SK-N-MC (cell line): Measurements from ENCODE around the gene WFDC5.

Experiments used
- DNase-seq: peaks from one replicate; pipeline ENCODE4 v3.0.0-alpha.2; 2011; ENCODE audit warnings: low read depth, low spot score
- H3K27ac ChIP-seq: fragments of 200-600 bp; sonication (generic); 2 replicates; pipeline ENCODE4 v1.5.1; 2016; ENCODE audit warnings: mixed run types
- H3K36me3 ChIP-seq: fragments of 200-600 bp; sonication (generic); 2 replicates; pipeline ENCODE4 v1.6.1; 2017; ENCODE audit warnings: antibody characterized with exemption, low read length, mixed read lengths; ENCODE audit not compliant: insufficient read depth
- H3K4me3 ChIP-seq: fragments of 200-600 bp; sonication (generic); 2 replicates; pipeline ENCODE4 v1.5.1; 2016
- H3K9ac ChIP-seq: fragments of 200-600 bp; sonication (generic); 2 replicates; pipeline ENCODE4 v1.8.0; 2017; ENCODE audit warnings: mixed run types, mixed read lengths; ENCODE audit not compliant: insufficient read length
- H3K9me3 ChIP-seq: fragments of 200-600 bp; sonication (generic); 2 replicates; pipeline ENCODE4 v1.6.1; 2017; ENCODE audit warnings: low read depth, mild to moderate bottlenecking, antibody characterized with exemption, low read length, moderate library complexity, mixed read lengths
- EZH2 ChIP-seq: fragments of 200-600 bp; sonication (generic); IDR thresholded peaks from one replicate; pipeline ENCODE4 v1.6.1; 2017; ENCODE audit warnings: antibody characterized with exemption
- FOXP2 ChIP-seq: optimal IDR thresholded peaks from 2 replicates; pipeline ENCODE3; 2011; ENCODE audit warnings: mild to moderate bottlenecking, moderate library complexity; ENCODE audit not compliant: insufficient read depth; ENCODE audit errors: extremely low read length, control extremely low read depth
- POLR2AphosphoS5 ChIP-seq: IDR thresholded peaks from 2 replicates; pipeline ENCODE4 v1.6.1; 2012; ENCODE audit warnings: mild to moderate bottlenecking, low read depth, low read length, borderline replicate concordance

Gene WFDC5

DNA sequence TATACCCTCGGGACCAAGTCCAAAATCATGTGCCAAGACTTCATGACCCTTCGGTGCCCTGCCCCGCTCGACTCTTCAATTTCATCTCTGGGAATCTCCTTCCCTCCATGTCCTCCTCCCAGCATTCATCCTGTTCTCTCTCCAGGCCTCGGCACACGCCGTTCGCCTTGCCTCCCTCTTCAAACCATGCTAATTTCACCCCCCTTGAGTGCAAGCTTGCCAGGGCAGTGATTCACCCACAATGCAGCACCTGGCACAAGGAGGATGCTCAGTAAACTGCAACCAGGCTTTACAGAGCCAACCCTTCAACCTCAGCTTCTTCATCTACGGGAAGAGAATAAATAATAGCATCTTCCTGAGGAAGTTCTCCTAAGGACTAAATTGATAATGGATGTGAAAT, 18.2 kb downstream of the WFDC5 start:
- DNase-seq = no peak
- no peak overlapping the region for H3K9ac ChIP-seq
- no peak for TF ChIP-seq EZH2
- TF ChIP-seq FOXP2 = no peak
- TF ChIP-seq POLR2AphosphoS5 = no peak
- H3K9me3 ChIP-seq = no peaks in the 10 kb centered on the region
- no peak overlapping the region for H3K27ac ChIP-seq
- H3K36me3 ChIP-seq = no peaks in the 10 kb centered on the region
- H3K4me3 ChIP-seq = no peak overlapping the region

DNA sequence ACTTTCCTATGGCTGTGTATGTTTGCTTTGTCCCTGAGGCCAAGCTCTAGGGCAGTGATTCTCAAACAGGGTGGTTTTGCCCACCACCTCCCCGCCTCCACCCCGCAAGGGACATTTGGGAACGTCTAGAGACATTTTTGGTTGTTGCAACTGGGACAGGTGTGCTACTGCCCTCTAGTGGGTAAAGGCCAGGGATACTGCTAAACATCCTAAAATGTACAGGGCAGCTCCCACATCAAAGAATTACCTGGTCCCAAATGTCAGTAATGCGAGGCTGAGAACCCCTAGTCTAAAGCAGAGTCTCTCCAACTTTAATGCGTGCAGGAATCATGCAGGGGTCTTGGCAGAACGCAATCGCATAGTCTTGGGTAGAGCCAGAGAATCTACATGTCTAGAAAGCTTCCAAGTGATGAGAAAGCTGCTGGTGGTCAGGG, 19.2 kb downstream of the WFDC5 start:
- Histone ChIP-seq H3K27ac (no peak overlapping the region), H3K9me3 (no peaks in the 10 kb centered on the region), H3K9ac (no peak overlapping the region), H3K4me3 (no peak overlapping the region), H3K36me3 (no peaks in the 10 kb centered on the region)
- peak; percentile 6 for DNase-seq
- TF ChIP-seq POLR2AphosphoS5 (no peak), EZH2 (no peak), FOXP2 (no peak)

DNA sequence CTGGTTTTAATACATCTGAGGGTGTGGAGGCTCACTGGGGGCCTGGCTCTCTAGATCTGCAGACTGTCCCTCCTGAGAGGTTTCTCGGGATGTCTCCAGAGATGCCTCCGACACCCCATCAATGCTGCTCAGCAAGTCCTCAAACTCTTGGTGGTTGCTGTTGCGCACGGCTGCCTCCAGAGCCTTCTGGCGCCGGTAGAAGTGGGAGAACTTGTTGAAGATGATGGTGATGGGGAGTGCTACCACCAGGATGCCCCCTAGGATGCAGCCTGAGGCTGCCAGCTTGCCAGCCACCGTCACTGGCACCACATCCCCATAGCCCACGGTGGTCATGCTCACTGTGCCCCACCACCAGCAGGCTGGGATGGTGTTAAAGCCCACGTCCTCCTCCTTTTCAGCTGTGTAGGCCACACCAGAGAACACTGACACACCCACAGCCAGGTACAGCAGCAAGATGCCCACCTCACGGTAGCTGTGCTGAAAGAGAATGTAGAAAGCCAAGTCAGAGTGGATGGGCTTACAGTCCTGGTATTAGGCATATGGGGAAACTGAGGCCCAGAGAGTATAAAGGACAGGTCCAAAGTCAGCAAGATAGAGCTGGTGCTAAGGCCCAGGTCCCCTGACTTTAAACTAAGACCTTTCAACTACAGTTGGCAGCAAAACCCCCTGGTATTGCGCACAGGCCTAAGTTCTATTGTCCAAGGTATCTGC, 20.0 kb downstream of the WFDC5 start:
- DNase-seq = no peak
- no peak overlapping the region for H3K9ac ChIP-seq
- H3K27ac ChIP-seq = no peak overlapping the region
- H3K4me3 ChIP-seq = no peak overlapping the region
- no peaks in the 10 kb centered on the region for H3K9me3 ChIP-seq
- TF ChIP-seq POLR2AphosphoS5 (no peak), FOXP2 (no peak), EZH2 (no peak)
- H3K36me3 ChIP-seq = no peaks in the 10 kb centered on the region

DNA sequence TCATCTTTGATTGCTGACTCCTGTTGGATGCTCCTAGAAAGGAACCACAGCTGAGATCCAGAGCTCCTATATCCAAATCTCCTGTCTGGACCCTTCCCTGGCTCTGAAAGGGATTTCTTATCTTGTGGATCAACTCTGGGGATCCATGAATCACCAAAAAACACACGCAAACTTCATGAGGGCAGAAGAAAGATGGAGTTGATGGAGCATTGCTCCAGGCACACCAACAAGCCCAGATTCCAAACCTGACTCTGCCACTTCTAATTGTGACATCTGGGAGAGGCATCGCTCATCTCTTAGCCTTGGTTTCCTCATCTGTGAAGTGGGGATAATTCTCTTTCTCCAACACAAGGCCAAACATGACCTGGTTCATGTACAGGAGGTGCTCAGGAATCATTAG, 20.8 kb downstream of the WFDC5 start:
- Histone ChIP-seq H3K9me3 (no peaks in the 10 kb centered on the region), H3K4me3 (no peak overlapping the region), H3K27ac (no peak overlapping the region), H3K36me3 (no peaks in the 10 kb centered on the region), H3K9ac (no peak overlapping the region)
- no peak for DNase-seq
- TF ChIP-seq EZH2 = no peak
- TF ChIP-seq POLR2AphosphoS5 = no peak
- no peak for TF ChIP-seq FOXP2

DNA sequence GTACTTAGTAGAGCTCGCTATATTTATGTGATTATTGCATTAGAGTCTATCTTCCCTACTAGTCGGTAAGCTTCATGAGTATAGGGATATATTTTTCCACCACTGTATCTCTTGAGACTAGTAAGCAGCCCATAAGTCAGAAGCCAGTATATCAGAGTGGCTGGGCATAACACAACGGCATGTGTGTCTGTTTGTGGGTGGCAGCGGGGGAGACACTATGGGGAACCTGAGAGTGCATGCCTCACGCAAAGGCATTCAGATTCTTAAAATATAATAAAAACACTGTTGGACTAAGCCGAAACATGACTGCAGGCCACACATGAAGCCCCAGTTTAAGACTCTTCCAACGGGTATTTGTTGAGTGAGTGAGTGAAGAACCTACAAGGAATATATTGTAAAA, 22.1 kb downstream of the WFDC5 start:
- TF ChIP-seq EZH2 (no peak), FOXP2 (no peak), POLR2AphosphoS5 (no peak)
- H3K9ac ChIP-seq = no peak overlapping the region
- DNase-seq = no peak
- no peaks in the 10 kb centered on the region for H3K9me3 ChIP-seq
- H3K36me3 ChIP-seq = no peaks in the 10 kb centered on the region
- H3K4me3 ChIP-seq = no peak overlapping the region
- H3K27ac ChIP-seq = no peak overlapping the region

DNA sequence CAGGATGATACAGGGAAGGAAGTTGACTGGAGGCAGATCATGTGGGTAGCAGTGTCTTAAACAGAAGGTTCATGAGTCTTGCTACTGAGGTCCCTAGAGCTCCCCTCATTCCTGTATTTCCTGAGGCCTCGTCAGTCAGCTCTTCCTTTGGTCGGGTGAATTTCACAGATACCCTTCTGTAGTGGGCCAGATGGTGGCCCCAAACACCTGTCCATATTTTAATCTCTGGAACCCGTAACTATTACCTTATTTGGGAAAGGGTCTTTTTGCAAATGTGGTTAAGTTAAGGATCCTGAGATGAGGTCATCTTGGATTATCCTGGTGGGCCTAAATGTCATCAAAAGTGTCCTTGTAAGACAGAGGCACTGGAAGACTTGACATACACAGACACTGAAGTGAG, 23.6 kb downstream of the WFDC5 start:
- no peak for DNase-seq
- H3K4me3 ChIP-seq = no peak overlapping the region
- H3K9me3 ChIP-seq = no peaks in the 10 kb centered on the region
- H3K36me3 ChIP-seq = no peaks in the 10 kb centered on the region
- H3K27ac ChIP-seq = no peak overlapping the region
- TF ChIP-seq EZH2 (no peak), FOXP2 (no peak), POLR2AphosphoS5 (no peak)
- H3K9ac ChIP-seq = no peak overlapping the region

DNA sequence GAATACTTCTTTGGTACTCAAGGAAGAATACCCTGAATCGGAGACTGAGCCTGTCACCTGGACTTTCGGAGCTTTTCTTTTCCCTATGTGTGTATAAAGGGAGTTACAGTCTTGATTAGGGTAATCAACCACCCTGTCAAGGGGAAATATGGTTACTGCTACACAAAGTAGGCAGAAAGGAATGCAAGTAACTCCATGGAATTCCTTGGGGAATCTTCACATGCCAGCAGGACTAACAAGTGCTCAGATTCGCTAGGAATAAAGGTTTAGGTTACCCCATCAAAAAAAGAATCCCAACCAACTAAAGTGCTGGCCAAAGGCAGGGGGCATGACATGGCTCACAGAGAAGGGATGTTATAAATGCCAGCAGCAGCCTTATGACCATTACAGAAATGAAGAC, 24.5 kb downstream of the WFDC5 start:
- DNase-seq = no peak
- no peaks in the 10 kb centered on the region for H3K36me3 ChIP-seq
- no peaks in the 10 kb centered on the region for H3K9me3 ChIP-seq
- no peak overlapping the region for H3K4me3 ChIP-seq
- TF ChIP-seq POLR2AphosphoS5 = no peak
- TF ChIP-seq FOXP2 = no peak
- no peak for TF ChIP-seq EZH2
- no peak overlapping the region for H3K27ac ChIP-seq
- no peak overlapping the region for H3K9ac ChIP-seq

DNA sequence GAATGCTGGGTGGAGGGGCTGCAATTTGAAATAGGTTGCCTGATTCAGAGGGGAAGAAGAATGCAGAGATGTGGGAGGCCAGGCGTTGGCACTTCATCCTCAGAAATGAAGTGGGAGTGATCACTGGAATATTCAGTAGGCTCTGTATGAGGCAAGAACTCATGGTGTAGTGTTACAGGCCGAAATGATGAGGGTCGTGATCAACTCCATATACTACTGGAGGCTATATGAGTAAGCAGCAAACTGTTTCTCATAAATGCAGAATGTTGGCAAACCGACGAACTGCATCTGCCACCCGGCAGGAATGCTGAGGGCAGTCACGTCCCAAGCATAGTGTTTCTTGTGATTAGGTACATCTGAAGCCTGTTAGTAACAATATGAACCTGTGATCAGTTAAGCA, 26.7 kb downstream of the WFDC5 start:
- Histone ChIP-seq H3K9me3 (no peaks in the 10 kb centered on the region), H3K4me3 (no peak overlapping the region), H3K9ac (no peak overlapping the region), H3K36me3 (no peaks in the 10 kb centered on the region), H3K27ac (no peak overlapping the region)
- DNase-seq = no peak
- no peak for TF ChIP-seq EZH2
- no peak for TF ChIP-seq FOXP2
- TF ChIP-seq POLR2AphosphoS5 = no peak

DNA sequence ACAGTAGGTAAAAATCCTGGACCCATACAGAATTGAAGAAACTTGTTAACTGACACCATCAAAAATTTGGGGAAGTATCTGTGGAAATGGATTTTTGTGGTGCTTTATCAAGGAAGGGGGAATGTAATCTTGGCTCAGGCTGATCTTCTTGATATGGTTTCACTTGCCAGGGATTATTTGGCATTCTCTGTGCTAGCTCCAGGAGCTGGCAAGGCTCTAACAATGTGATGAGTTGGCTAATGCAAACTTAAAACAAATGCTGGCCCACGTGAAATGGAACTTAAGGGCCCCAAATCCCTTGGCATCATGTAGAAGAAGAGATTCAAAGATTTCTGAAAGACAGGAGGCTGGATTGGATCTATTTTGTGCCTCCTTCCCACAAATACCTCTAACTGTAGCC, 27.2 kb downstream of the WFDC5 start:
- H3K27ac ChIP-seq = no peak overlapping the region
- TF ChIP-seq FOXP2 = no peak
- TF ChIP-seq POLR2AphosphoS5 = no peak
- no peak for TF ChIP-seq EZH2
- H3K9ac ChIP-seq = no peak overlapping the region
- no peak for DNase-seq
- H3K9me3 ChIP-seq = no peaks in the 10 kb centered on the region
- no peaks in the 10 kb centered on the region; the same call in 1 of the 2 replicates for H3K36me3 ChIP-seq
- no peak overlapping the region for H3K4me3 ChIP-seq
